HG03565 (cell line): ENCODE results near the gene GLUD1.

Experiments
- ATAC-seq: cut with Tn5 transposase; IDR thresholded peaks from one replicate; pipeline ENCODE4 v1.9.1; 2021; ENCODE audit warnings: mild to moderate bottlenecking, moderate library complexity; ENCODE audit not compliant: unreplicated experiment

The GLUD1 gene

DNA sequence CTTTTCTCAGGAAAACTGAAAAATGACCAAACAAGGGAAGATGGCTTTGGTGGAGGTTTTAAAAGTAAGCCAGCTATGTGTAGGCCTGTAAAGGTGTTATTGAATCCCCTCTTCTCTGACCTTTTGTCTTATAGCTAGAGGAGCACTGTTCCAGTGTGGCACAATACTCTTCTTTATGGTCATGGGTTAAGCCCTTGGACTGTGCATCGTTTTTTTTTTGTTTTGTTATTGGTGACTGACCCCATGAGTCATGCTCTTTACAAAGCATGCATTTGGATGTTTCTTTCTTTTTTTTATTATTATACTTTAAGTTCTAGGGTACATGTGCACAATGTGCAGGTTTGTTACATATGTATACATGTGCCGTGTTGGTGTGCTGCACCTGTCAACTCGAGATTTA, 94.2 kb downstream of the GLUD1 start:
- no peak for ATAC-seq
